GM19193 (cell line): ENCODE data around the gene HMGCR.

Source experiments
- POLR2A ChIP-seq: IDR thresholded peaks from 4 replicates; pipeline ENCODE4 v1.6.1; 2011; ENCODE audit not compliant: insufficient read depth, insufficient read length; ENCODE audit errors: extremely low read depth

The HMGCR gene

GRCh38 chr5:75338408-75338807, 1.4 kb downstream of the HMGCR start:
- no peak for TF ChIP-seq POLR2A

GRCh38 chr5:75340714-75341478, 3.9 kb downstream of the HMGCR start:
- no peak for TF ChIP-seq POLR2A

GRCh38 chr5:75341934-75342333, 4.9 kb downstream of the HMGCR start:
- no peak for TF ChIP-seq POLR2A

- TF ChIP-seq POLR2A: no peak
These were observed 5.8 kb downstream of the HMGCR start for GRCh38 chr5:75342836-75343235.

- no peak for TF ChIP-seq POLR2A
These were observed 11.2 kb downstream of the HMGCR start for GRCh38 chr5:75348241-75348640.

- no peak for TF ChIP-seq POLR2A
These were observed 12.6 kb downstream of the HMGCR start for GRCh38 chr5:75349663-75350062.

- TF ChIP-seq POLR2A: no peak
These were observed 14.3 kb downstream of the HMGCR start for GRCh38 chr5:75351139-75351926.

- TF ChIP-seq POLR2A: no peak
These were observed 18.2 kb downstream of the HMGCR start for GRCh38 chr5:75355236-75355635.

- no peak for TF ChIP-seq POLR2A
These were observed 19.7 kb downstream of the HMGCR start for GRCh38 chr5:75356719-75357118.

- TF ChIP-seq POLR2A: no peak
These were observed 21.1 kb downstream of the HMGCR start for GRCh38 chr5:75358117-75358516.

GRCh38 chr5:75361310-75361709, 24.3 kb downstream of the HMGCR start:
- no peak for TF ChIP-seq POLR2A

- no peak for TF ChIP-seq POLR2A
These were observed 25.5 kb downstream of the HMGCR start for GRCh38 chr5:75362474-75362975.

GRCh38 chr5:75363111-75363510, 26.1 kb downstream of the HMGCR start:
- TF ChIP-seq POLR2A: peak; percentile 4

GRCh38 chr5:75363726-75364495, 26.9 kb downstream of the HMGCR start:
- no peak for TF ChIP-seq POLR2A
